HG02884 (cell line): ENCODE data around the gene TMEM35B.

Experiments
- ATAC-seq: cut with Tn5 transposase; IDR thresholded peaks from one replicate; pipeline ENCODE4 v1.9.1; 2021; ENCODE audit warnings: mild to moderate bottlenecking, moderate library complexity; ENCODE audit not compliant: unreplicated experiment

Gene TMEM35B

GRCh38 chr1:34984793-34985608 lies at the start of gene TMEM35B:
Gene TMEM35B, minus strand, starts transcription at chr1:34985347. Its CDS starts 42 bp downstream, at chr1:34985305.
- ATAC-seq, result peak; percentile 63

GRCh38 chr1:35033346-35033745 lies 48.2 kb upstream of the TMEM35B start:
- ATAC-seq, result no peak

- ATAC-seq, result no peak
These were observed 47.2 kb upstream of the TMEM35B start for GRCh38 chr1:35032384-35032739.

GRCh38 chr1:35030756-35031446 lies 45.8 kb upstream of the TMEM35B start:
- ATAC-seq, result no peak

DNA sequence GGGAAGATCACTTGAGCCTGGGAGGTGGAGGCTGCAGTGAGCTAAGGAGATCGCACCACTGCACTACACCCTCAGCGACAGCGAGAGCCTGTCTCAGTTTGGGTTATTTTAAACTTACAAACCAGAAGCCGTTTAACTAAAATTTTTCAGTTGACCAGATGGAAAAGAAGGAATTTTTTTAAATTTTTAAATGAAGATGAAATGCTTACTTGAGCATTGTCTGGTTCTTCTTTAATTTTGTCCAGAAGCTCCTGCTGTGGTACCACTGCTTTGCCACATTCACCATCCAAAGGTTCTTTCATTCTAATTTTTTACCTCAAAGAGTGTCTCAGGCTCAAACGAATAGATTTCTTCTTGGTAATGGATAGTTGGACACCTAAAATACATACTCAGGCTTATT lies 45.2 kb upstream of the TMEM35B start:
- ATAC-seq, result no peak

GRCh38 chr1:35029761-35030160 lies 44.6 kb upstream of the TMEM35B start:
- no peak for ATAC-seq

DNA sequence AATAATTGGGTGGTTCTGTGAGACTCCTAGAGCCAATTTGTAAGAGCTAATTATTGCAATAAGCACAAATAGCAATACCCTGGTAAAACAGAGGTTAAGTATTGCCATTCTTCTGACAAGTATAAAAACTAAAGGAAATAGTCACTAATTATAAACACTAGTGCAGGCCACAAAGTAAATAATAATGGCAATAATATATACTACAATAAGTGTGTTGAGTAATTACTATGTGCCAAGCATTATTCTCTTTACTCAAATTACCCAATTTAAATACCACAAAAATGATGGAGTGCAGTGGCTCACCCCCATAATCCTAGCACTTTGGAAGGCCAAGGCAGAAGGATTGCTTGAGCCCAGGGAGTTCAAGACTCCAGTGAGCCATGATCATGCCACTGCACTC lies 31.3 kb upstream of the TMEM35B start:
- no peak for ATAC-seq

DNA sequence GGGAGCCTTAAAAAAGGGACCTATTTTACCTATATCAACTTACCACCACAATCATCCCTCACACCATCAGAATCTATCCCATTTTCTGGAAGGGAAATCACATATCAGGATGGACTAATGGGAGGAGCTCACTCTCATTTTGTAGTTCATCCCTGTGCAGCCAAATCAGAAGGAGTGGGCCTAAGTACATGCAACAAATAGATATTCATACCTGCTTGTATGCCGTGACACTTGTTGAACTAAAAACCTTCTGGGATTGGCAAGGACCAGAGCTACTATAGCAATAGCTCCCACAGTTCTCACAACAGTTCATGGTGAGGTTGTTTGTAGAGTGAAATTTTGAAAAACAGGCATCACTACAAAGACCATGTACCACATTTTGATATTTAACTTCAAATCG lies 29.3 kb upstream of the TMEM35B start:
- ATAC-seq, result no peak

- no peak for ATAC-seq
These were observed 20.6 kb upstream of the TMEM35B start for GRCh38 chr1:35005711-35006110.

DNA sequence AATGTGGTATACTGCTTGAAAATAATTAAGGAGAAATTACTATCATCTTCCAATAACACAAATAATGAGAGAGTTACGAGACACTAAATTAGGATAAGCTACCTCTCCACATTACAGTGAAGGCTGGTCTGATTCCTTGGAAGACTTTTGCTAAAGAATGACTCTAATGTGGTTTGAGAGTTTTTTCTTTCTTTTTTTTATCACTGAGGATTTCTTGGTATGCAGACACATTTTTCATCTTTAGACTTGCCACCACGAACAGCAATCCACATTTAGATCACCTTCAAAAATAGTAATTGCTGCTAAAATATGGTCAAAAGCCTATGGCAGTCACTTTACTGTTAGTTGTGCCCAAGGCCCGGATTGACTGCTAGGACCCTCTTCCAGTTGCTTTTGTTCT lies 16.6 kb upstream of the TMEM35B start:
- no peak for ATAC-seq

GRCh38 chr1:34994878-34995277 lies 9.7 kb upstream of the TMEM35B start:
- no peak for ATAC-seq

DNA sequence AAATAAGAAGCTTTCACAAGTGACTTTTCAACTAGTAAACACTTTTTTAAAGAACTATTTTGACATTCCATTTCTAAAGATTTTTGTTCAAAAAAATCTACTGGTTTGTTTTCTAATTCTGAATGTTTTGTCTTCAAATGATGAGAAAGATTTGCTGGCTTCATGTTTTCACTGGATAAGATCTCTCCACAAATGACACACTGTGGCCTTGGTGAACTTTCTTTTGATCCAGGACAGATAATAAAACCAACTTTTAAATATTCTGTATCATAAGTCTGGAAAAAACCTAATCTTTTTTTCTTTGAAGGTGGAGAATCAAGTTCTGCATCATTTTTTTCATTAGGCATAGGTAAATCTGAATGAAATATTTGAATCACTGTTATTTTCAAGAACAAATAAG lies 3.4 kb upstream of the TMEM35B start:
- ATAC-seq, result no peak

- ATAC-seq, result no peak
These were observed 3.0 kb upstream of the TMEM35B start for GRCh38 chr1:34988147-34988546.

DNA sequence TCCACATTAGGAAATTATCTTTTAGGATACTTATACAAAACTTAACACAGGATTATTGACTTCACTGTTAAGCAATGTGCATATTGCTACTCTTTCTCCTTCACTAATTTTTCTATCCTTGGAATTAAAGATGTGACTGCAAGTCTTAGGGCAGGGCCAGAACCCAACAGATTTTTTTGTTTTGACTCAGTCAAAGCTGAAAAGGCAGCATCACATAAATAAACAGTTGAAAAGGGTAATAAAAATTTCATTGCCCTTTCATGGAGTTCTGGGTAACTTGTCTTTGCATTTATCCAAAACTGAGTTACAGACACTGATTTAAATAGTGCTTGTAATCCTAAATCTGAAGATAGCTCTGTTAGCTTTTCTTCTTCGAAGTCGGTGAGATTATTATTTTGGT lies 1.9 kb upstream of the TMEM35B start:
- ATAC-seq, result no peak

- ATAC-seq, result peak; percentile 17
These were observed 410 bp upstream of the TMEM35B start for GRCh38 chr1:34985609-34985904.

- no peak for ATAC-seq
These were observed 733 bp downstream of the TMEM35B start for GRCh38 chr1:34984435-34984792.

DNA sequence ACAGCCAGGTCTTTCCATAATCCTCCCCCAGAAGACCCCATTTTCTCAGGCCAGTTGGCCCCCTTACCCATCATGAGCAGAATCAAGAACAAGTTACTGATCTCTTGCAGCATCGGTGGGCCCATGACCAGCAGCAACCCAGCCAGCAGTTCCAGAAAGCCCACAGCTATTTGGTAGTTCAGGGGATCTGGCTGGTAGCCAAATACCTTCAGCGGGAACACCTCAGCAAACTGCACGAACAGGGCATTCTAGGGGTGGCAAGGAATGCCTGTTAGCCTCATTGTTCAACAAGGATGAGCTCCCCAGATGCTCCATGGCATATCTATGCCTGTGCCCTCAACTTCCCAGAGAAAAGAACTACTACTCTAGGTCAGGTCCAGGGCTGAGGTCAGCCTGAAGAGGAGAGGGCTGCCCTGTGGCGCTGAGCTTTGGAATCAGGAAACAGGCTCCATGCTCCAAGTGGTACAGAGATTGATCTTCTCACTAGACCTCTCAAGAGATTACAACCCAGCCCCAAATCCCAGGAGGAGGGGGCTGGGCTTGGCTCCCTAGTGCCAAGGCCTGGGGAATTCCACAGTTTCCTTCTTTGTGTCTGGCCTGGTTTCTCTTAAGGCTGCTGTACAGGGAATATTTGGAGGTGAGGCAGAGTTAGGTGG lies 1.3 kb downstream of the TMEM35B start:
- no peak for ATAC-seq

DNA sequence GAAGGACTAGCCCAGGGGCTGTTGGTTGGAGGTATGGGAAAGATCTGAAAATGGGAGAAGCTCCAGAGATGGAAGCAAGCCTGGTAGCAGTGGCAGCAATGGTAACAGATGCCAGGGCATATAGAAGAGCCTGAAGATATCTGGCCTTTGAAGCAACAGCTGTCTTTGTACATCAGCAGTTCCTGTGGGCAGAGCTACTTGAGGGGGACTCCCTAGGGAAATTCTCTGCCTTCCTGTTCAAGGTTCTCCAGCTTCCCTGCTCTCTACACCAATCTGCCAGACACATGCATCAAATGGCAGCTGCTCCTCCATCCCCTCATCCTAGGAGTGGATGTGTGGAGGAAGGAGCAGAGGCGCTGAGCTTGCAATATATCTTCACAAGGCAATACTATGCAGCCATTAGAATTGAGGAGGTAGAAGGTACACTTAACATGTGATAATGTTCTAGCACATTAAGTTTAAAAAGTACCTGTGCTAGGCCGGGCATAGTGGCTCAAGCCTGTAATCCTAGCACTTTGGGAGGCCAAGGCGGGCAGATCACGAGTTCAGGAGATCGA lies 2.2 kb downstream of the TMEM35B start:
- no peak for ATAC-seq

- no peak for ATAC-seq
These were observed 4.4 kb downstream of the TMEM35B start for GRCh38 chr1:34980715-34981114.

DNA sequence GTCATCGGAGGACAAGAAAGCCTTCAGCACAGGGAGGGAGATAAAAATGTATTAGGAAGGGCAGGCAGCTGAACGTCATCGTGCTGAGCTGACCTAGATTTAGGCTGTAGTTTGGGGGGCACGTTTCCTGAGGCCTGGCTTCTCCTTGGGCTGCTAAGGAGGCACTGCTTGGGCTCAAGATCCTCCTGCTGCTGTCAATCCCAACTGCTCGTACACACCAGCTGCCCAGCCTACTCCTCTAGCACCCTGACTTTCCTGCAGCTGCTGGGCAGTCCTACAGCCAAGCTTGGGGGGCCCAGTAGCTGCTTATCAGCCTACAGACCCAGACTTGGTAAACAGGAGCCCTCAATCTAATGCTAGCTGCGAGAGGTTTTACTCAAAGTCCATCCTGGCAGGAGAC lies 6.2 kb downstream of the TMEM35B start:
- ATAC-seq, result no peak

DNA sequence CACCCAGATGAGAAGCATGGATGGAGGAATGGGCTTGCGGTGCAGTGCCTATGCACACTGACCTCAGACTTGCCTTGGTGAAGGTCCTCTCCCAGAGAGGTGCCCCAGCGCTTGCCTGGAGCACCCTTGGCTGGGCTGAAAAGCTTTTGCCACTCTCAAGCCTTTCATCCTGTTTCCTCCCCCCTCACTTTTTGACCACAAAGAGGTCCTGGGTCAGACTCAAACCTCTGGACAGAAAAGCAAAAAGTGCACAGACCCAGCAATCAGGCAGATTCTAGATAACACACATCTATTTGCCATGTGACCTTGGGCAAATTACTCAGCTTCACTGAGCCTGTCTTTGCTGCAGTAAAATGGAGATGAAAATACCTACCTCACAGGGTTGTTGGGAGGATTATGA lies 7.3 kb downstream of the TMEM35B start:
- no peak for ATAC-seq

- no peak for ATAC-seq
These were observed 8.0 kb downstream of the TMEM35B start for GRCh38 chr1:34977210-34977471.
